Liver (tissue), 9 donors: ENCODE data around the gene ADGRF1. TPM values are rescaled to one million over a fixed set of nuclear protein-coding genes. Genes with fewer than 3 reads are reported as not detected.
"Not testable (repeated sequence)": the region's sequence is repeated elsewhere in the genome, so short reads cannot be mapped to it uniquely, and the experiment has no call there.

Experiments used
- DNase-seq: peaks from one replicate; pipeline ENCODE4 v3.0.0-alpha.2; 2017; ENCODE audit warnings: low spot score
- H3K27ac ChIP-seq, 2 donors: one replicate each; pipeline ENCODE4 v1.7.0; 2013; ENCODE audit warnings: inconsistent platforms in 2 of 2, low read length in 2 of 2, control low read depth in 1 of 2, low read depth in 1 of 2, mild to moderate bottlenecking in 1 of 2
- H3K27me3 ChIP-seq, 4 donors: one replicate each; pipeline versions ENCODE4 v1.6.1 to v1.7.0; 2013; ENCODE audit warnings: low read length in 3 of 4, inconsistent platforms in 1 of 4, mild to moderate bottlenecking in 1 of 4, moderate library complexity in 1 of 4; ENCODE audit not compliant: control insufficient read depth in 4 of 4, insufficient read depth in 4 of 4
- H3K36me3 ChIP-seq, 4 donors: one replicate each; pipeline versions ENCODE4 v1.6.1 to v1.7.0; 2013; ENCODE audit warnings: low read length in 3 of 4, mild to moderate bottlenecking in 3 of 4, low read depth in 1 of 4, moderate library complexity in 1 of 4; ENCODE audit not compliant: control insufficient read depth in 4 of 4, insufficient read depth in 3 of 4
- H3K4me1 ChIP-seq, 4 donors: one replicate each; pipeline versions ENCODE4 v1.6.1 to v1.7.0; 2013; ENCODE audit warnings: low read length in 3 of 4, mild to moderate bottlenecking in 3 of 4, moderate library complexity in 1 of 4; ENCODE audit not compliant: control insufficient read depth in 4 of 4, insufficient read depth in 4 of 4
- H3K4me3 ChIP-seq, 3 donors: one replicate each; pipeline versions ENCODE4 v1.6.1 to v1.7.0; 2013; ENCODE audit warnings: low read length in 3 of 3, control low read depth in 1 of 3, low read depth in 1 of 3, mild to moderate bottlenecking in 1 of 3
- H3K9ac ChIP-seq, 2 donors: one replicate each; pipeline ENCODE4 v1.7.0; 2013; ENCODE audit warnings: low read length in 2 of 2, mild to moderate bottlenecking in 2 of 2, moderate library complexity in 2 of 2, control low read depth in 1 of 2, low read depth in 1 of 2
- H3K9me3 ChIP-seq, 4 donors: one replicate each; pipeline versions ENCODE4 v1.6.1 to v1.7.0; 2013; ENCODE audit warnings: low read length in 3 of 4; ENCODE audit not compliant: control insufficient read depth in 4 of 4
- ATF3 ChIP-seq: IDR thresholded peaks from 2 replicates; pipeline ENCODE4 v1.6.1; 2016; ENCODE audit warnings: antibody characterized with exemption
- EGR1 ChIP-seq, 2 donors: IDR thresholded peaks; 2 replicates each; pipeline ENCODE4 v1.6.1; 2016 to 2018; ENCODE audit warnings: antibody characterized with exemption in 2 of 2, low read depth in 2 of 2
- FOXA1 ChIP-seq: IDR thresholded peaks from 2 replicates; pipeline ENCODE4 v1.6.1; 2016; ENCODE audit warnings: antibody characterized with exemption
- FOXA2 ChIP-seq: IDR thresholded peaks from 2 replicates; pipeline ENCODE4 v1.6.1; 2016; ENCODE audit warnings: antibody characterized with exemption
- GABPA ChIP-seq, 2 donors: IDR thresholded peaks in 1 of 2; conservative IDR thresholded peaks in 1 of 2; 2 replicates each; pipeline ENCODE4 v1.6.1; 2016; ENCODE audit warnings: antibody characterized with exemption in 2 of 2, mild to moderate bottlenecking in 1 of 2, moderate library complexity in 1 of 2
- HNF4A ChIP-seq, 2 donors: conservative IDR thresholded peaks; 2 replicates each; pipeline ENCODE4 v1.6.1; 2016; ENCODE audit warnings: antibody characterized with exemption in 2 of 2, mild to moderate bottlenecking in 2 of 2
- HNF4G ChIP-seq: IDR thresholded peaks from 2 replicates; pipeline ENCODE4 v1.6.1; 2016; ENCODE audit warnings: antibody characterized with exemption
- JUND ChIP-seq, 2 donors: IDR thresholded peaks; 2 replicates each; pipeline ENCODE4 v1.6.1; 2016; ENCODE audit warnings: antibody characterized with exemption in 2 of 2
- MAX ChIP-seq: IDR thresholded peaks from 2 replicates; pipeline ENCODE4 v1.6.1; 2016; ENCODE audit warnings: antibody characterized with exemption
- NR2F2 ChIP-seq: IDR thresholded peaks from 2 replicates; pipeline ENCODE4 v1.6.1; 2016; ENCODE audit warnings: antibody characterized with exemption
- RAD21 ChIP-seq, 2 donors: IDR thresholded peaks; 2 replicates each; pipeline ENCODE4 v1.6.1; 2016; ENCODE audit warnings: antibody characterized with exemption in 2 of 2, mild to moderate bottlenecking in 2 of 2
- REST ChIP-seq: IDR thresholded peaks from 2 replicates; pipeline ENCODE4 v1.6.1; 2016; ENCODE audit warnings: antibody characterized with exemption, mild to moderate bottlenecking
- RXRA ChIP-seq, 2 donors: IDR thresholded peaks; 2 replicates each; pipeline ENCODE4 v1.6.1; 2017 to 2018; ENCODE audit warnings: antibody characterized with exemption in 2 of 2, mild to moderate bottlenecking in 1 of 2
- SP1 ChIP-seq: IDR thresholded peaks from 2 replicates; pipeline ENCODE4 v1.6.1; 2018; ENCODE audit warnings: antibody characterized with exemption, mild to moderate bottlenecking
- TAF1 ChIP-seq: conservative IDR thresholded peaks from 2 replicates; pipeline ENCODE4 v1.6.1; 2016; ENCODE audit warnings: antibody characterized with exemption, mild to moderate bottlenecking
- YY1 ChIP-seq: IDR thresholded peaks from 2 replicates; pipeline ENCODE4 v1.6.1; 2016; ENCODE audit warnings: antibody characterized with exemption, mild to moderate bottlenecking
- ZBTB33 ChIP-seq: IDR thresholded peaks from 2 replicates; pipeline ENCODE4 v1.6.1; 2016; ENCODE audit warnings: antibody characterized with exemption
- WGBS: extraction: QIAGEN DNeasy Blood & Tissue Kit; methylation state at CpG from one replicate; pipeline ENCODE4 v1.1.7; 2013; 5-methylcytosine and 5-hydroxymethylcytosine counted together
- polyA plus RNA-seq, 2 donors: library from polyadenylated mRNA; stranded (reverse) in 1 of 2; unstranded in 1 of 2; fragments of 200-250 nt in 1 of 2; fragments of >200 nt in 1 of 2; fragmentation: Nextera tagmentation in 1 of 2; extraction: Ambion mirVana in 1 of 2; gene quantifications; one replicate each; pipeline versions ENCODE4 v1.2.1 to v1.2.3, GENCODE V29; 2013 to 2015
- total RNA-seq, 2 donors: library from RNA; depleted of rRNA; stranded (reverse); fragments of >200 nt; gene quantifications; one replicate each; pipeline ENCODE4 v1.2.3, GENCODE V29; 2014
- donor health status: healthy.
- donor health status: healthy.
- donor health status: healthy.
- donor health status: healthy.
- donor health status: healthy.

ADGRF1 gene
- total and polyA plus RNA-seq, 4 donors: 0.01 TPM; not detected in 3

- TF ChIP-seq SP1 (no peak), YY1 (no peak)
- no peak overlapping the region for H3K27ac ChIP-seq
- no peaks in the 10 kb centered on the region for H3K27me3 ChIP-seq
- H3K4me3 ChIP-seq: no peak overlapping the region
- H3K4me1 ChIP-seq: no peaks in the 10 kb centered on the region
- H3K36me3 ChIP-seq: no peaks in the 10 kb centered on the region
- 90% methylated on average over 1 of the region's 1 CpG for WGBS
- peaks cover 0 to 2% (median under 1%) of the 10 kb centered on the region in 4 donors for H3K9me3 ChIP-seq
- DNase-seq: no peak
- H3K9ac ChIP-seq: no peak overlapping the region
These were observed 15.9 kb upstream of the ADGRF1 start for GRCh38 chr6:47057830-47058540.

GRCh38 chr6:47056832-47057231 is 14.7 kb upstream of the ADGRF1 start:
- no peak for DNase-seq
- Histone ChIP-seq H3K9me3 (no peaks in the 10 kb centered on the region), H3K4me3 (no peak overlapping the region), H3K27me3 (no peaks in the 10 kb centered on the region), H3K36me3 (no peaks in the 10 kb centered on the region), H3K27ac (no peak overlapping the region), H3K9ac (no peak overlapping the region), H3K4me1 (no peaks in the 10 kb centered on the region)
- TF ChIP-seq FOXA1: no peak
- TF ChIP-seq GABPA (IDR thresholded peaks at IDR 0.05 in 1 of 2, conservative IDR thresholded peaks at IDR 0.05 in 1 of 2): no peak
- TF ChIP-seq NR2F2: no peak
- 84% methylated on average over 2 of the region's 2 CpGs for WGBS

- 95% methylated on average over 2 of the region's 2 CpGs for WGBS
- H3K27me3 ChIP-seq, H3K9ac ChIP-seq, H3K4me3 ChIP-seq, H3K36me3 ChIP-seq, H3K27ac ChIP-seq, H3K9me3 ChIP-seq, DNase-seq, H3K4me1 ChIP-seq: not testable (repeated sequence)
These were observed 12.2 kb upstream of the ADGRF1 start for GRCh38 chr6:47054302-47054701.

GRCh38 chr6:47048638-47049037 is 6.5 kb upstream of the ADGRF1 start:
- H3K27ac ChIP-seq: no peak overlapping the region
- peaks cover 0 to 1% (median 0%) of the 10 kb centered on the region in 4 donors for H3K4me1 ChIP-seq
- no peaks in the 10 kb centered on the region for H3K9me3 ChIP-seq
- no peak overlapping the region for H3K4me3 ChIP-seq
- H3K9ac ChIP-seq: no peak overlapping the region
- H3K27me3 ChIP-seq: no peaks in the 10 kb centered on the region
- TF ChIP-seq MAX (no peak), RXRA (IDR thresholded peaks at IDR 0.05) (no peak), JUND (IDR thresholded peaks at IDR 0.05) (no peak), NR2F2 (no peak), SP1 (no peak), TAF1 (no peak), HNF4A (conservative IDR thresholded peaks at IDR 0.05) (no peak), ATF3 (no peak), FOXA1 (no peak), GABPA (IDR thresholded peaks at IDR 0.05 in 1 of 2, conservative IDR thresholded peaks at IDR 0.05 in 1 of 2) (no peak), RAD21 (IDR thresholded peaks at IDR 0.05) (no peak), EGR1 (IDR thresholded peaks at IDR 0.05; ENCODE audit: low read depth in 2 of 2) (no peak), HNF4G (no peak), ZBTB33 (no peak), YY1 (no peak), REST (no peak), FOXA2 (no peak)
- H3K36me3 ChIP-seq: no peaks in the 10 kb centered on the region
- no peak for DNase-seq
